Subcutaneous adipose tissue (tissue), 4 donors: Measurements from ENCODE around the gene C4orf51. TPM values are rescaled to one million over a fixed set of nuclear protein-coding genes. Genes with fewer than 3 reads are reported as not detected.

ENCODE experiments used
- total RNA-seq, 4 donors: library from RNA; depleted of rRNA; stranded (reverse); fragments of >200 nt; gene quantifications; one replicate each; pipeline ENCODE4 v1.1.0, GENCODE V29; 2016
- TF ChIP-seq, protein P1 (sequence below): fragments of 450-650 bp; IDR thresholded peaks from one replicate; pipeline ENCODE4 v1.5.1; 2016; ENCODE audit warnings: low read depth, mild to moderate bottlenecking, control low read depth, antibody characterized with exemption, moderate library complexity

C4orf51 gene
- total RNA-seq, 4 donors from 2014 or later: not detected

DNA sequence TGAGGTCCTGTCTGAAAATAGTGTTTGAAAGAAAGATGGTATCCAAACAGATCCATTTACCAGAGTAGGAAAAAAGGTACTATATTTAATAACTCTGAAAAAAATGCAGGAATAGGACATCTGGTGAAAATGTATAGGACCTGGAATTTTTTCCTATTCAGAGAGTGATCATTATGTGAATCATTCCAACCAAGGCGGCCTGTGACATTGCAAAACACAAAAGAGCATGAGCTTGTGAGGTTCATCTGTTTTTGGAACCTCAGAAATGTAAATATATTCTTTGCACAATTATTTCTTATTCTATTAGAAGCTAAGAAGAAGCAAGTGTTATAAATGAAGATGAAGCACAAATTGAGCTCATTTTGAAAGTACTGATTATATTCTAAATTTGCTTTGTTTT, 2.0 kb downstream of the C4orf51 start:
- TF ChIP-seq, protein P1, sequence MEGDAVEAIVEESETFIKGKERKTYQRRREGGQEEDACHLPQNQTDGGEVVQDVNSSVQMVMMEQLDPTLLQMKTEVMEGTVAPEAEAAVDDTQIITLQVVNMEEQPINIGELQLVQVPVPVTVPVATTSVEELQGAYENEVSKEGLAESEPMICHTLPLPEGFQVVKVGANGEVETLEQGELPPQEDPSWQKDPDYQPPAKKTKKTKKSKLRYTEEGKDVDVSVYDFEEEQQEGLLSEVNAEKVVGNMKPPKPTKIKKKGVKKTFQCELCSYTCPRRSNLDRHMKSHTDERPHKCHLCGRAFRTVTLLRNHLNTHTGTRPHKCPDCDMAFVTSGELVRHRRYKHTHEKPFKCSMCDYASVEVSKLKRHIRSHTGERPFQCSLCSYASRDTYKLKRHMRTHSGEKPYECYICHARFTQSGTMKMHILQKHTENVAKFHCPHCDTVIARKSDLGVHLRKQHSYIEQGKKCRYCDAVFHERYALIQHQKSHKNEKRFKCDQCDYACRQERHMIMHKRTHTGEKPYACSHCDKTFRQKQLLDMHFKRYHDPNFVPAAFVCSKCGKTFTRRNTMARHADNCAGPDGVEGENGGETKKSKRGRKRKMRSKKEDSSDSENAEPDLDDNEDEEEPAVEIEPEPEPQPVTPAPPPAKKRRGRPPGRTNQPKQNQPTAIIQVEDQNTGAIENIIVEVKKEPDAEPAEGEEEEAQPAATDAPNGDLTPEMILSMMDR: no peak

DNA sequence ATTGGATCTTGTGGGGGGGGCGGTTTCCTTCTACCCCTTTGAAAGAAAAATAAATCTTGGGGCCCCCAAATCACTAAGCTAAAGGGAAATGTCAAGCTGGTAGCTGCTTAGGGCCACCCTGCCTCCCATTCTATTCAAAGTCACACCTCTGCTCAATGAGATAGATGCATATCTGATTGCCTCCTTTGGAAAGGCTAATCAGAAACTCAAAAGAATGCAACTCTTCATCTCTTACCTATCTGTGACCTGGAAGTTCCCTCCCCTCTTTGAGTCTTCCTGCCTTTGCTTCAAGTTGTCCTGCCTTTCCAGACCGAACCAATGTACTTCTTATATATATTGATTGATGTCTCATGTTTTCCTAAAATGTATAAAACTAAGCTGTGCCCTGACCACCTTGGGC, 7.0 kb downstream of the C4orf51 start:
- TF ChIP-seq, protein P1: no peak

DNA sequence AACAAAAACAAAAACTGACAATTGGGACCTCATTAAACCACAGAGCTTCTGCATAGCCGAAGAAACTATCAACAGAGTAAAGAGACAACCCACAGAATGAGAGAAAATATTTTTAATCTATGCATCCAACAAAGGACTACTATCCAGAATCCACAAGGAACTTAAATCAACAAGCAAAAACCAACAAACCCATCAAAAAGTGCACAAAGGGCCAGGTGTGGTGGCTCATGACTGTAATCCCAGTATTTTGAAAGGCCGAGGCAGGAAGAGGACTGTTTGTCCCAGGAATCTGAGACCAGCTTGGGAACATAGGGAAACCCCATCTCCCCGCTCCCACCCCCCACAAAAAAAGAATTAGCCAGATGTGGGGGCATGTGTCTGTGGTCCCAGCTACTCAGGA, 10.7 kb downstream of the C4orf51 start:
- TF ChIP-seq, protein P1: no peak

DNA sequence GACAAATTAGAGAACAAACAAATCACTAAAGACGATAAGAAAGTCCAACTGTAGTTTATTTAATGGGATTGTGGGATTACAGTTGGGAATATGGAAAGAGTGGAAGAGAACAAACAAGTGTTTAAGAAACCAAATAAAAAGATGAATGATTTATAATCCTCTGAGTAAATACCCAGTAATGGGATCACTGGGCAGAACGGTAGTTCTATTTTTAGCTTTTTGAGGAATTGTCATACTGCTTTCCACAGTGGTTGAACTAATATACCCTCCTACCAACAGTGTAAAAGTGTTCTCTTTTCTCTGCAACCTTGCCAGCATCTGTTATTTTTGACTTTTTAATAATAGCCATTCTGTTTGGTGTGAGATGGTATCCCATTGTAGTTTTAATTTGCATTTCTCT, 15.0 kb downstream of the C4orf51 start:
- TF ChIP-seq, protein P1: no peak

DNA sequence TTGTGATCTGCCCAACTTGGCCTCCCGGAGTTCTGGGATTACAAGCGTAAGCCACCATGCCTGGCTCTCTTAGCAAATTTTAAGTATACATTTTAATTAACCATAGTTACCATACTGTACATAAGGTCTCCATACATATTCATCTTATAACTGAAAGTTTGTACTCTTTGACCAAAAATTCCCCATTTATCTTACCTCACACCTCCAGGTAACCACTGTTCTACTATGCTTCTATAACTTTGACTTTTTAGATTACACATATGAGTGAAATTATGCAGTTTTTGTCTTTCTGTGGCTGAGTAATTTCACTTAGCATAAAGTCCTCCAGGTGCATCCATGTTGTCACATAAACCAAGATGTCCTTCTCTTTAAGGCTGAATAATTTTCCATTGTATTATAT, 17.4 kb downstream of the C4orf51 start:
- TF ChIP-seq, protein P1: no peak

DNA sequence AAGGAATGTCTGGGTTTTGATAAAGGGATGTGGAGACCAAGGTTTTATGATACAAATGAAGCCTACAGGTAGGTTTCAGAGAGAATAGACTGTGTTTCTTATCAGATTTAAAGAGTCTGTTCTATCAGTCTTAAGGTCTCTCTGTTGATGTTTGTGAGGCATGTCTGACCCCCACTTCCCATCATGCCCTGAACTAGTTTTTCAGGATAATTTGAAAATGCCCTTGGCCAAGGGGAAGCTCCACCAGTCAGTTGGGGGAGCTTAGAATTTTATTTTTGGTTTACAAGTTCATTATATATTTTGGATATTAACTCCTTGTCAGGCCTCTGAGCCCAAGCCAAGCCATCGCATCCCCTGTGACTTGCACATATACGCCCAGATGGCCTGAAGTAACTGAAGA, 18.6 kb downstream of the C4orf51 start:
- TF ChIP-seq, protein P1: no peak

DNA sequence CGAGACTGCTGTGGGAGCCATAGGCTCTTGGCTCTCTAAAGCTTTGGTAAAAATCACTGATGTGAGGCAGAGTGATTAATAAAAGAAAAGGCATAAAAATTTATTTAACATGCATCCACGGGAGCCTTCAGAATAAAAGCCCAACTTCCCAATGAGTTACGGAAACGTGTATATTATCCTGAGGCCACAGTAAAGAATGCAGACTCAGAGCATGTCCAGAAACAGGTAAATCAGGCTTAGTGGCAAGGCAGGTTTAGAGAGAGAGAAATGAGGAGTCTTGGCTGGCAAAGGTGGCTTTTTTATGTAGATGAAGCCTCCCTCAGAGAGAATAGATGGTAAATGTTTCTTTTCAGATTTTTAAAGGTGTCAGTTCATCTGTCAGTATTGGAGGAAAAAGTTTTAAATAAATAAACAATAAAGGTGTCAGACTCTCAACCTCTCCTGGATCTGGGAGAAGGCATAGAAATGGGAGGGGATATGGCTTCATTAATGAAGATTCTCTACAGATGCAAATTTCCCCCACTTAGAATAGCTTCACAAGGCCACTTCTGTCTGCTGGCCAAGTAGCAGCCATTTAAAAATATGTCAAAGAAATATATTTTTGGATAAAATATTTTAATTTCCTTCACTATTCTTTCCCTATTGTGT, 24.0 kb downstream of the C4orf51 start:
- TF ChIP-seq, protein P1: no peak
